Retina (tissue), 1 donor: ENCODE results near the gene PSENEN.
"Not testable (repeated sequence)": the region's sequence is repeated elsewhere in the genome, so short reads cannot be mapped to it uniquely, and the experiment has no call there.

Experiments
- DNase-seq: peaks from one replicate; pipeline ENCODE4 v3.0.0-alpha.2; 2016

PSENEN gene

DNA sequence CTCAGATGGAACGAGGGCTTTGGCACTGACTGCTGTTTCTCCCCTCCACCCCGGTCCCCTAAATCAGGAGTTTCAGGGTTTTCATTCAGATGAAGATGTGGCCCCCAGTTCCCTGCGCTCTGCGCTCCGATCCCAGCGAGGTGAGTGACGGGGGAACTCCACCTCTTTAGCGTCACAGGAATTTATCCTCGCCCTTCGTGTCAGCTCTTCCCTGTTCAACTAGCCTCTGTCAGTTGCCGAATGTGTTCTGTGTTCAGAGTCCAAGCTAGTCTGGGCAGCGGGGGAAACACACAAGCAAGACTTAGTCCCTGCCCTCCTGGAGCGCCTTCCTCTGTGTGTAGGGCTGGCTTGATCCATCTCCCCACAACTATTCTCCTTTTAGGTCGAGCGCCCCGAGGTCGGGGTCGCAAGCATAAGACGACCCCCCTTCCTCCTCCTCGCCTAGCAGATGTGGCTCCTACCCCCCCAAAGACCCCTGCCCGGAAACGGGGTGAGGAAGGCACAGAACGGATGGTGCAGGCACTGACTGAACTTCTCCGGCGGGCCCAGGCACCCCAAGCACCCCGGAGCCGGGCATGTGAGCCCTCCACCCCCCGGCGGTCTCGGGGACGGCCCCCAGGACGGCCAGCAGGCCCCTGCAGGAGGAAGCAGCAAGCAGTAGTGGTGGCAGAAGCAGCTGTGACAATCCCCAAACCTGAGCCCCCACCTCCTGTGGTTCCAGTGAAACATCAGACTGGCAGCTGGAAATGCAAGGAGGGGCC lies 25.9 kb upstream of the PSENEN start:
- no peak for DNase-seq

GRCh38 chr19:35720163-35720524 lies 25.3 kb upstream of the PSENEN start:
- DNase-seq = no peak

DNA sequence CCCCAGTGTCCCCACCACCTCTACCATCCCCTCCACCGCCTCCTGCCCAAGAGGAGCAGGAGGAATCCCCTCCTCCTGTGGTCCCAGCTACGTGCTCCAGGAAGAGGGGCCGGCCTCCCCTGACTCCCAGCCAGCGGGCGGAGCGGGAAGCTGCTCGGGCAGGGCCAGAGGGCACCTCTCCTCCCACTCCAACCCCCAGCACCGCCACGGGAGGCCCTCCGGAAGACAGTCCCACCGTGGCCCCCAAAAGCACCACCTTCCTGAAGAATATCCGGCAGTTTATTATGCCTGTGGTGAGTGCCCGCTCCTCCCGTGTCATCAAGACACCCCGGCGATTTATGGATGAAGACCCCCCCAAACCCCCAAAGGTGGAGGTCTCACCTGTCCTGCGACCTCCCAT lies 24.8 kb upstream of the PSENEN start:
- DNase-seq = no peak

DNA sequence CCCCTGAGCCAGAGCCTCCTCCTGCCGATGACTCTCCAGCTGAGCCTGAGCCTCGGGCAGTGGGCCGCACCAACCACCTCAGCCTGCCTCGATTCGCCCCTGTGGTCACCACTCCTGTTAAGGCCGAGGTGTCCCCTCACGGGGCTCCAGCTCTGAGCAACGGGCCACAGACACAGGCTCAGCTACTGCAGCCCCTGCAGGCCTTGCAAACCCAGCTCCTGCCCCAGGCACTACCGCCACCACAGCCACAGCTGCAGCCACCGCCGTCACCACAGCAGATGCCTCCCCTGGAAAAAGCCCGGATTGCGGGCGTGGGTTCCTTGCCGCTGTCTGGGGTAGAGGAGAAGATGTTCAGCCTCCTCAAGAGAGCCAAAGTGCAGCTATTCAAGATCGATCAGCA lies 24.1 kb upstream of the PSENEN start:
- DNase-seq = no peak

- DNase-seq = no peak
Measured at GRCh38 chr19:35722461-35722860, 23.0 kb upstream of the PSENEN start.

GRCh38 chr19:35722897-35723296 lies 22.6 kb upstream of the PSENEN start:
- no peak for DNase-seq

DNA sequence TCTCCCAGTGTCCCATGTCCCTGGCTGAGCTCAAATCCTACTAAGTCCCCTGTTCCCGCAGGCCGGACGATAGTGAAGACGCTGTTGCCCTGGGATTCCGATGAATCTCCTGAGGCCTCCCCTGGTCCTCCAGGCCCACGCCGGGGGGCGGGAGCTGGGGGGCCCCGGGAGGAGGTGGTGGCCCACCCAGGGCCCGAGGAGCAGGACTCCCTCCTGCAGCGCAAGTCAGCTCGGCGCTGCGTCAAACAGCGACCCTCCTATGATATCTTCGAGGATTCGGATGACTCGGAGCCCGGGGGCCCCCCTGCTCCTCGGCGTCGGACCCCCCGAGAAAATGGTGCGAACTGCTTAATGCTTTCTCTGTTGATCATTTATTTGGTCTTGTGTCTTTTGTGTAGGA lies 21.8 kb upstream of the PSENEN start:
- DNase-seq = no peak

DNA sequence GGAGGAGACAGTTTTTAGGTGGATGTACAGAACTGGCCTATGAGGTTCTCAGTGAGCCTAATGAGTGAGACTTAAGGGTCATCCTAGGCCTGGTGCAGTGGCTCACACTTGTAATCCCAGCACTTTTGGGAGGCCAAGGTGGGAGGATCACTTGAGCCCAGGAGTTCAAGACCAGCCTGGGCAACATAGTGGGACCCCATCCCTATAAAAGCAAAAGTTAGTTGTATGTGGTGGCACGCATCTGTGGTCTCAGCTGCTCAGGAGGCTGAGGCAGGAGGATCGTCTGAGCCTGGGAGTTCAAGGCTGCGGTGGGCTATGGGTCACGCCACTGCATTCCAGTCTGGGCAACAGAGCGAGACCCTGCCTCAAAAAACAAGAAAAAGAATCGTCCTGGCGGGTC lies 21.3 kb upstream of the PSENEN start:
- DNase-seq = not testable (repeated sequence)

DNA sequence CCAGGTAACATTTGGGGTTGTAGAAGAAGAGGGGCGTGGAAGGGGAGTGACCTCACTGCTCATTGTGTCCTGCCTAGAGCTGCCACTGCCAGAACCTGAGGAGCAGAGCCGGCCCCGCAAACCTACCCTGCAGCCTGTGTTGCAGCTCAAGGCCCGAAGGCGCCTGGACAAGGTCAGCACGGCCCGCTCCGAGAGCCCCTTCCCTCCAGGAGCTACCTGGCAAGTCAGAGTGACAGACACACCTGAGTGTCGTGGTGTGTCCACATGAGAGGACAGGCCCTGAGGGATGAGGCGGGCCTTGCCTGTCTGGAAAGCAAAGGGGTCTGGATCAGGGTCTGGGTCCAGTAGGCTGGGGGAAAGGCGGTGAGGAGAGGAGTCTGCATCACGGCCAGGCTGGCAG lies 20.9 kb upstream of the PSENEN start:
- no peak for DNase-seq

DNA sequence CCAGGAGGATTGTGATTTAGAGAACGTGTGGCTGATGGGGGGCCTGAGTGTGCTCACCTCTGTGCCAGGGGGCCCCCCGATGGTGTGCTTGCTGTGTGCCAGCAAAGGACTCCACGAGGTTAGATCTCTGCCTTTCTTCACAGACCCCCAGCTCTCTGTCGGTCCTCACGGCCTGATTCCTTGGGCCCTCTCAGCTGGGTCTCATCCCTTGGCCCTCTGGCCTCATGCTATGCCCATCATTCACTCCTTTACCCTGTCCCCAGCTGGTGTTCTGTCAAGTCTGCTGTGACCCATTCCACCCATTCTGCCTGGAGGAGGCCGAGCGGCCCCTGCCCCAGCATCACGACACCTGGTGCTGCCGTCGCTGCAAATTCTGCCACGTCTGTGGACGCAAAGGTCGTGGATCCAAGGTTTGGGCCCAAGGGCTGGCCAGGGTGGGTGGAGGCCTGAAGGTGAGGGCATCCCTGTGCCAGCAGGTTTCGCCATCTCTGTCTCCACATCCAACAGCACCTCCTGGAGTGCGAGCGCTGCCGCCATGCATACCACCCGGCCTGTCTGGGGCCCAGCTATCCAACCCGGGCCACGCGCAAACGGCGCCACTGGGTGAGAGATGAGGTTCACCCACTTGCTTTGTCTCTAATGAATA lies 20.1 kb upstream of the PSENEN start:
- DNase-seq = no peak

DNA sequence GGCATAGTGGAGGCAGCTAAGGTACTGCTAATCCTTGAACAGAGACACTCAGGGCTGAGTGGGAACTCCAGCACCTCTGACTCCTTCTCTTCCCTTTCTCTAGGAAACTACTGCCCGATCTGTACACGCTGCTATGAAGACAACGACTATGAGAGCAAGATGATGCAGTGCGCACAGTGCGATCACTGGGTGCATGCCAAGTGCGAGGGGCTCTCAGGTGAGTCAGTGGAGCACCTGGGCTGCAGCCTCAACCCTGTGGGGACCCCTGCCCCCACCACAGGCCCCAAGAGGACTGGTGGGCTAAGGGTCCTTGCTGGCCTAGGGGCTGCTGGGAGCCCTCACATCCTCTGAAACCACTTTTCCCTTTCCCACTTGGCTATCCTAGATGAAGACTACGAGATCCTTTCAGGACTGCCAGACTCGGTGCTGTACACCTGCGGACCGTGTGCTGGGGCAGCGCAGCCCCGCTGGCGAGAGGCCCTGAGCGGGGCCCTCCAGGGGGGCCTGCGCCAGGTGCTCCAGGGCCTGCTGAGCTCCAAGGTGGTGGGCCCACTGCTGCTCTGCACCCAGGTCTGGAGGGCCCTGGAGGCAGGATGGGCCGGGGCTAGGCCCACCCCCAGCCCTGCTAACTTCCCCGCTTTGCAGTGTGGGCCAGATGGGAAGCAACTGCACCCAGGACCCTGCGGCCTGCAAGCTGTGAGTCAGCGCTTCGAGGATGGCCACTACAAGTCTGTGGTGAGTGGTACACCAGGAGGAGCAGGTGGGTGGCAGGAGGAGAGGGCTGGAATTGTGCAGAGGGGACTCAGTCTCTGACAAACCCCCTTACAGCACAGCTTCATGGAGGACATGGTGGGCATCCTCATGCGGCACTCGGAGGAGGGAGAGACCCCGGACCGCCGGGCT lies 18.1 kb upstream of the PSENEN start:
- DNase-seq = no peak

DNA sequence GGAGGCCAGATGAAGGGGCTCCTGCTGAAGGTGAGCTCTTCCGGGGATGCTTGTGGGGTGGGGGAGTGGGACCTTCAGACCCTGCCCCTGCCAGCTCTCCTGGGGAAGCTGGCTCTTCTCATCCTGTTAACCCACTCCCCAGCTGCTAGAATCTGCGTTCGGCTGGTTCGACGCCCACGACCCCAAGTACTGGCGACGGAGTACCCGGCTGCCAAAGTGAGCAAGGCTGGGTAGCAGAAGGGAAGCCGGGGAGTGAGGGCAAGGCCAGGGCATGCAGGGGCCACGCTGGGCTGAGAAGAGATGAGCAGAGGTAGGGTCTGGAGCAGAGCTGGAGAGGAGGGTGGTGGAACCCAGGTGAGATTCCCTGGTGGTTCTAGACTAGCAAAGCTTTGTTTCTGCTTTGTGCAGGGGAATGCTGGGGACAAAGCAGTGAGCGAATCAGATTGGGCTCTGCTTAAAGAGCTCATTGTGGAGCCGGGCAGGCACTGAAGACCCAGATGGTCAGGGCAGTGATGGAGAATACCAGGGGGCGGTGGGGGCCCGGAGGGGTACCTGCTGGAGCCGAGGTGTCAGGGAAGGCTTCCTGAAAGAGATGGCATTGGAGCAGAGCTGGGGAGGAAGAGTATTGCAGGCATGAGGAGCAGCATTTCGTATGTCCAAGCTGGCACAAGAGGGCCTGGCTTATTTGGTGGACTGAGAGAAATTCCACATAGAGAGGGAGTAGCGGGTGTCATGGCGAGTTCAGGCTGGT lies 17.3 kb upstream of the PSENEN start:
- no peak for DNase-seq

- no peak for DNase-seq
Measured at GRCh38 chr19:35729021-35729420, 16.4 kb upstream of the PSENEN start.

- no peak for DNase-seq
Measured at GRCh38 chr19:35729763-35730162, 15.7 kb upstream of the PSENEN start.

DNA sequence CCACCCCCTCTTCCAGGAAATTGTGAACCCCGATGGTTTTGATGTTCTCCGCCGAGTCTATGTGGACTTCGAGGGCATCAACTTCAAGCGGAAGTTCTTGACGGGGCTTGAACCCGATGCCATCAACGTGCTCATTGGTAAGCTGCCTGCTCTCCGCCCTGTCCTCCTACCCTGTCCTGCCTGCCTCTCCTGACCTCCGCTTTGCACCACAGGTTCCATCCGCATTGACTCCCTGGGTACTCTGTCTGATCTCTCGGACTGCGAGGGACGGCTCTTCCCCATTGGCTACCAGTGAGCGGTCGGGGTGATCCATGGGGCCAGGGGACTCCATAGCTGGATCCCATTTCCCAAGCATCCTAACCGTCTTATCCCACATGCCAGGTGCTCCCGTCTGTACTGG lies 15.1 kb upstream of the PSENEN start:
- DNase-seq = no peak

DNA sequence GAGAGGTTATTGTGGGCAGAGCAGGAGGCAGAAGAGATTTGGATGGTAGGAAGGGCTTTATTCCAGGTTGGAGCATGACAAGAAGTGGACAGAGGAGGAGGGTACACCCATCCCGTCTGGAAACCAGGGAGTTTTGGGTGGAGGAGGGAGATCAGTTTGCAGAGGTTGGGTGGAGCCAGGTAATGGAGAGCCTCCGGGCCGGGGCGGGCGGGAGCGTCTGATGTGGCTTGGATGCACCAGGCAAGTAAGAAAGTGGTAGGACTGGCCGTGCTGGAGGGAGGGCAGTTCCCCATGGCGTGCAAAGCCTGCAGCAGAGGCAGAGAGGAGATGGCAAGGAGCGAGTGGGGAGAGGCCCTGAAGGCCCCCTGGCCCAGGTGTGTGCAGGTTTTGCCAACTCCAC lies 14.1 kb upstream of the PSENEN start:
- DNase-seq = no peak

GRCh38 chr19:35731779-35732405 lies 13.6 kb upstream of the PSENEN start:
- no peak for DNase-seq

DNA sequence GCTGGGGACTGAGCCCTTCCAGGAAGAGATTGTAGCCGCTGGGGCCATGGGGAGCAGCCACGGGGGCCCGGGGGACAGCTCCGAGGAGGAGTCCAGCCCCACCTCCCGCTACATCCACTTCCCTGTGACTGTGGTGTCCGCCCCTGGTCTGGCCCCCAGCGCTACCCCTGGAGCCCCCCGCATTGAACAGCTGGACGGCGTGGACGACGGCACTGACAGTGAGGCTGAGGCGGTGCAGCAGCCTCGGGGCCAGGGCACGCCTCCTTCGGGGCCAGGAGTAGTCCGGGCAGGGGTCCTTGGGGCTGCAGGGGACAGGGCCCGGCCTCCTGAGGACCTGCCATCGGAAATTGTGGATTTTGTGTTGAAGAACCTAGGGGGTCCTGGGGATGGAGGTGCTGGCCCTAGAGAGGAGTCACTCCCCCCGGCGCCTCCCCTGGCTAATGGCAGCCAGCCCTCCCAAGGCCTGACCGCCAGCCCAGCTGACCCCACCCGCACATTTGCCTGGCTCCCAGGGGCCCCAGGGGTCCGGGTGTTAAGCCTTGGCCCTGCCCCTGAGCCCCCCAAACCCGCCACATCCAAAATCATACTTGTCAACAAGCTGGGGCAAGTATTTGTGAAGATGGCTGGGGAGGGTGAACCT lies 12.8 kb upstream of the PSENEN start:
- DNase-seq = no peak

DNA sequence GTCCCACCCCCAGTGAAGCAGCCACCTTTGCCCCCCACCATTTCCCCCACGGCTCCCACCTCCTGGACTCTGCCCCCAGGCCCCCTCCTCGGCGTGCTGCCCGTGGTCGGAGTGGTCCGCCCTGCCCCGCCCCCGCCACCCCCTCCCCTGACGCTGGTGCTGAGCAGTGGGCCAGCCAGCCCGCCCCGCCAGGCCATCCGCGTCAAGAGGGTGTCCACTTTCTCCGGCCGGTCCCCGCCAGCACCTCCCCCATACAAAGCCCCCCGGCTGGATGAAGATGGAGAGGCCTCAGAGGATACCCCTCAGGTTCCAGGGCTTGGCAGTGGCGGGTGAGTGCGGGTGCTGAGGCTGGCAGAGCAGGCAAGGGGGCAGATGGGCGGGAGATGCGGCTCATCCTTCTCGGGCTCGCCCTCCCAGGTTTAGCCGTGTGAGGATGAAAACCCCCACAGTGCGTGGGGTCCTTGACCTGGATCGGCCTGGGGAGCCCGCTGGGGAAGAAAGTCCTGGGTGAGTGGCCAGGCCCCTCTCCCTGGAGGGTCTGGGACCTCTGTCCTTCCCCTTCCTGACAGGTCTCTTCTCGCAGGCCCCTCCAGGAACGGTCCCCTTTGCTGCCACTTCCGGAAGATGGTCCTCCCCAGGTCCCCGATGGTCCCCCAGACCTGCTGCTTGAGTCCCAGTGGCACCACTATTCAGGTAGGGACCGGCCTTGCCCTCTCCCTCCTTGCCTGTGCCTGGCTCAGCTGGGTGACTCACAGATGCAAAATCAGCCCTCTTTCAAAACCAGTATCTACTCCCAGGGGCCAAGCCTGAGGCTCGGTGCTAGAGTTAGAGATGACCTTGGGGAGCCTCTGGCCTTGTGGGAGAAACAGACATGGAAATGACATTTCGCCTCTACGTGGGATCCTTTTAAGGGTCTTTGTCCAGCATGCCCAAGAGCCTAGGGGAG lies 12.0 kb upstream of the PSENEN start:
- no peak for DNase-seq

GRCh38 chr19:35734273-35734672 lies 11.2 kb upstream of the PSENEN start:
- no peak for DNase-seq

- no peak for DNase-seq
Measured at GRCh38 chr19:35734889-35735288, 10.6 kb upstream of the PSENEN start.
